Activated T-cell treated with anti-CD3 and anti-CD28 coated beads for 1 hour (primary cell): ENCODE data around the gene HLA-DRB1.
"Not testable (repeated sequence)": the region's sequence is repeated elsewhere in the genome, so short reads cannot be mapped to it uniquely, and the experiment has no call there.

Source experiments
- DNase-seq: peaks from one replicate; pipeline ENCODE4 v3.0.0-alpha.2; 2020; ENCODE audit warnings: low read depth

Gene HLA-DRB1

DNA sequence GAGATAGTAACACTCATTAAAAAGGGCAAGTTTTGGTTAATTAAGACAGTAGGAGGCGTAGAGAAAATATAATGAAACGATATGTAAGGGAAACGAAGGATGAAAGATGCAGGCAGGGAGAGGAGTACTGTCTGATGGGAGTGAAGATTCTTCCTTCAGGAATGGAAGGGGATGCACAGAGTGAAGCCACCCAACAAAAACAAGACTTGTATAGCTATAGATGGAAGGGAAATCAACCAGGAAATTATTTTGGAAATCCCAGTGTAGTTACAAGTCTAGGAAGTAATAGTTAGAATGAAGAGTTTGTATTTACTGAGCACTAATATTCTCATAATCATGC, 19.7 kb upstream of the HLA-DRB1 start:
- DNase-seq, result no peak

DNA sequence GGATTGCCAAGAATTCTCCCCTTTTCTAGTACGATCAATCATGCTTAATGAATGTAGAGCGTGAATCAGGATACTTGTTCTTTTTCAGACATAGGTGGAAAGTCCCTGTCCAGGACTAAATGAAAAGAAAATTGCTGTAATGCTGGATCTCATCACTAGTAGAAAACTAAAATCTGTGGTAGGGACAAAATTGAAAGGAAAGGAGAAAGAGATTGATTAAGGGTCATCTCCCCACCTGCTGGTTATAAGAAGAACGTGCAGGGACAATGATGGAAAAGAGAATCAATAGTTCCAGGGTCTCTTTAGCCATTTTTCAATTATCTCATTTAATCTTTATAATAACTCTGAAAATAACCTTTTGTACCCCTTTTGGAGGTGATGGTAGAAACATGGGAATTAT, 18.7 kb upstream of the HLA-DRB1 start:
- DNase-seq, result no peak

DNA sequence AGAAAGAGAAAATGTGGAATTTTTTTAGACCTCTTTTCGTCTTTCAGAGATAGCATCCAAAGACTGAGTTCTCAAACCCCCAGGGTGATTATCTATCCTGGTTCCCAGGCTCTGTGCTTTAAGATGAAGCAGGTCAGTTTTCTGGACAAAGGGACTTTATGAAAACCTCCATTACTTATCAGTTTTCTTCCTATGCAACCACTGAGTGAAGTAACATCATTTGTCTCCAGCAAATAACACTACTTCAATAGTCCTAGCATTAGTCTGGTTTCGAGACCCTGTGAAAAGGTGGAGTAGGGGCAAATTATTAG, 18.3 kb upstream of the HLA-DRB1 start:
- DNase-seq, result no peak

DNA sequence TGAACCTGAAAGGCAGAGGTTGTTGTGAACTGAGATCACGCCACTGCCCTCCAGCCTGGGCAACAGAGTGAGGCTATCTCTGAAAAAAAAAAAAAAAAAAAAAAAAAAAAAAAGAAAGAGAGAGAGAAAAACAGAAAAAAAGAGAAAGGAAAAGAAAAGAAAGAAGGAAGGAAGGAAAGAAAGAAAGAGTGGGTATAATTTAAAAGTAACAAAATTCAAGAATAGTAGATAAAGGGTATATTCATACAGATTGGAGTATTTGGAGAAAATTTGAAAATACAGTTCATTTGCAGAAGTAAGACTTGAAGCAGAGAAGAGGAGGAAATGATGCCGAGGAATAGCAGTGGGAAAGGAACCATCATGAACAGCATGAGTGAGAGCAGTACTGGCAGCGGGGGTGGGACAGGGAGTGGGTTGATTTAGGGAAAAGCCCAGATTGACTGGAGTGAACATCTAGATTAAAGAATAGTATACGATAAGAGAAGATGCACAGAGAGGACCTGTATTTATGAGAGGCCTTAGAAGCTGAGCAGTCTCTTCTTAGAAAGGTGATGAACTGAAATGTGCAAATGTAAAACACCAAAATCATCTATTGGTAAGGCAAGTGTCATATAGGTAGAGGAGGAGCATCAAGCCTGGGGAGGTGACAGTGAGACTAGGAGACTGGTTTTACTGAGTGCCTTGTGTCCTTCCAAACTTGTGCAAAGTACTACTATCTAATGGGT, 17.8 kb upstream of the HLA-DRB1 start:
- DNase-seq, result no peak

DNA sequence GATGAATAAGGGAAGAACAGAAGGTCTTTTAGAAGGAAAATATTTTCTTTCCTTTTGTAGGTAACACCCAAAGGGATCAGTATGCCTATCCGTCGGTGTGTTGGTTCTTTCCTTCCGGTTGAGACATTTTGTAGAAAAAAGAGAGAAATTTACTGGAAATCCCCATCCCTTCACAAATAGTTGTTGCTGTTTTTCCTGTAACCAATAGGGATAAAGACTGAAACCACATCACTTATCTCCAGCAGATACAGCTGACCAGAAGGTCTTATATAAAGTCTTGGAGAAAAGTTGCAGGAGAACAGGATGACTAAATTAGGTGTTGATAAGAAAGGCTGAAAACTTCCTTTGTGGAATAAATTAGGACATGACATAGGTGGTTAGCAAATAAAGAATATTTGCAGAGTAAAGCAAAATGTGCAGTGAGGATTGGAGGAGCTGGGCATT, 14.8 kb upstream of the HLA-DRB1 start:
- no peak for DNase-seq

DNA sequence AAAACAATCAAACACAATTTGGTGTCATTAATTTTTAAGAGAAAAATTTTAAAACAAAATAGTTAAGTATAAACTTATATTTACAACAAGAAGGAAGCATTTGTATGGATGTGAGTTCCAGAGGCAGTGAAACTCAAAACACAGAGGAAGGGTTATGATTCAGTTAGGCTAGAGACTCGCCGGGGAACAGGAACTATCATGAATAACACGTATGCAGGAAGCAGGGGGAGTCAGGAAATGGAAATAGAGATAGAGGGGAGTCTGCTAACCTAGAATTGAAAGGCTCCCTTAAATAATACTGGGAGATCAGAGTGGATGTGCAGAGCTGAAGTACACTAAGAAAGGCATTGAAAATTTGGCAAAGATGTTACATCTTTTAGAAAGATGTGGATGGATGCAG, 14.2 kb upstream of the HLA-DRB1 start:
- no peak for DNase-seq

DNA sequence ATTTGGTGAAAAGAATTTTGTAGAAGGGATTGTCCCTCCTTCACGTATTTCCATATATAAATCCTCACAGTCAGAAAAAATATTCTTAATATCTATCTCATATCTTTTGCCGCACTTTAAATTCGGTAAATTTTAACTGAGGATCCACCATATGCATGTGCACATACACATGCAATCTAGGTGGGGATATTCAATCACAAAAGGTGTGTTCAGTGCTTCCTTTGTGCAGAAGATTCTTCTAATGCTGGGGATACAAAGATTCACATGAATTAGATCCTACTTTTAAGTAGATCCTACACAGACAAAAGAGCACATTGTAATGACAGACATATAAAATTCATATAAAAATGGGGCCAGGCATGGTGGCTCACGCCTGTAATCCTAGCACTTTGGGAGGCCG, 13.6 kb upstream of the HLA-DRB1 start:
- no peak for DNase-seq

DNA sequence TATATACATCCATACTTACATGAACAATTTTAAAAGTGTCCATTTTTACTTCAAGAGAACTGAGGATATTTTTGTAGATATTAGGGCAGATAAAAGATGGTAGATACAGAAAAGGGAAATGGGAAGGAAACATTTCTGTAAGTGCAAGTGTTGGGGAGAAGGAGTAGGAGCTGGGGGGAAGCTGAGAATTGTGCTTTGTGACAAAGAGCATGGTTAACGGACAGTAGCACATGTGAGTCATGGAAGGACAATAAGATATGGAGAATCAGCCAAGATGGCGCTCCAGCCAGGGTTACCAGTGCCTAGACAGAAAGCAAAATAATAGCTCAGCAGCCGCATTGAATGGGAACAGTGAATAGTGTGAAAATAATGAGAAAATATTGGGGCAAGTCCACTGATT, 12.7 kb upstream of the HLA-DRB1 start:
- DNase-seq, result no peak

DNA sequence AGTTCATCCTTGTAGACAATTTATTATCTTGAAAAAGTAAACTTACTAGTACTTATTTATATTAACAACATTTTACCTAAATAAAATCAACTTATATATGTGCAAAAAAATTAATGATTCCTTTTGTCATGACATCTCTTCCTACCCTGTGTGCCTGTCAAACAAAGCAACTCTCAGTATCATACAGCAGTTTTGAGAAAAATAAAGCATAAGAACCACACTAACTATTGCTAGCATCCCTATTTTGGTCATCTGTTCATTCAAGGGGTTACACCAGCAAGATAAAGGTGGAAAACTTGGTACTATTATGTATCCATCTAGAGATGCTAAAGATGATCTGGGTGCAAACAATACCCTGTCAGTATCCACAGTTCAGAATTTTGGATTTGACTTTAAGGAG, 7.4 kb upstream of the HLA-DRB1 start:
- no peak for DNase-seq

DNA sequence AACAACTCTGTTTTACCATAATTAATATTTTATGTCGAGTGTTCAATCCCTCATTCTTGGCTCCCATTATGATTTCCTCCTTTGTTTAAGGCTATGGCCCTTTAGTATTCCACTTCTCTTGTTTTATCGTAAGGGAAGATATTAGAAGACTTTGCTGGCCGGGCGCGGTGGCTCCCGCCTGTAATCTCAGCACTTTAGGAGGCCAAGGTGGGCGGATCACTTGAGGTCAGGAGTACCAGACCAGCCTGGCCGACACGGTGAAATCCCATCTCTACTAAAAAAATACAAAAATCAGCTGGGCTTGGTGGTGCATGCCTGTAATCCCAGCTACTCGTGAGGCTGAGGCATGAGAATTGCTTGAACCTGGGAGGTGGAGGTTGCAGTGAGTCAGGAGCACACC, 1.1 kb upstream of the HLA-DRB1 start:
- not testable (repeated sequence) for DNase-seq

DNA sequence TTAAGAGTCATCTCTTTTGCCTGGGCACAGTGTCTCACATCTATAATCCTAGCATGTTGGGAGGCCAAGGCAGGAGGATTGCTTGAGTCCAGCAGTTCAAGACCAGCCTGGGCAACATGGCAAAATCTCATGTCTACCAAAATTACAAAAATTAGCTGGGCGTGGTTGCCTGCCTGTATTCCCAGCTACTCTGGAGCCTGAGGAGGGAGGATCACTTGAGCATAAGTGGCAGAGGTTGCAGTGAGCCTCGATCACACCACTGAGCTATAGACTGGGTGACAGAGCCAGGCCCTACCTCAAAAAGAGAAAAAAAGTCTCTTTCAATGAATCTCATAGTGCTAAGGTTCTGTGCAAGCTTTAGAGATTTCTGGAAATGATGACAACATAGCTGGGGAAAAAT, 1.5 kb downstream of the HLA-DRB1 start:
- DNase-seq, result no peak

DNA sequence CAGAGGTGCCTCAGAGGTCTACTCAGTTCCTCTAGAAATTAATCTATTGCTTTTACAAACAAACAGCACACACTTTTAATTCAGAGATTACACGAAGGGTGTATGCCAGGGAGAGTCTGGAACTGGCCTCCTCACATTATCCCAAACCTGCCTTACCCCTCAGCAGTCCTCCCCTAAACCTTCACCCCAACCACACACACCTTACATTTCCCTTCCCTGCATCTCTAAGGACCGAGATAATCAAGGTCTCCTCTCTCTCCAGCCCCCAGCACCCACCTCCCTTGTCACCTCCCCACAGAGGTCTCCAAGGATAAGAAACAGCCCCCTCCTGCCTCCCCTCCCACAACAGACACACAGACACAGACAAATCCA, 6.1 kb downstream of the HLA-DRB1 start:
- DNase-seq, result no peak

DNA sequence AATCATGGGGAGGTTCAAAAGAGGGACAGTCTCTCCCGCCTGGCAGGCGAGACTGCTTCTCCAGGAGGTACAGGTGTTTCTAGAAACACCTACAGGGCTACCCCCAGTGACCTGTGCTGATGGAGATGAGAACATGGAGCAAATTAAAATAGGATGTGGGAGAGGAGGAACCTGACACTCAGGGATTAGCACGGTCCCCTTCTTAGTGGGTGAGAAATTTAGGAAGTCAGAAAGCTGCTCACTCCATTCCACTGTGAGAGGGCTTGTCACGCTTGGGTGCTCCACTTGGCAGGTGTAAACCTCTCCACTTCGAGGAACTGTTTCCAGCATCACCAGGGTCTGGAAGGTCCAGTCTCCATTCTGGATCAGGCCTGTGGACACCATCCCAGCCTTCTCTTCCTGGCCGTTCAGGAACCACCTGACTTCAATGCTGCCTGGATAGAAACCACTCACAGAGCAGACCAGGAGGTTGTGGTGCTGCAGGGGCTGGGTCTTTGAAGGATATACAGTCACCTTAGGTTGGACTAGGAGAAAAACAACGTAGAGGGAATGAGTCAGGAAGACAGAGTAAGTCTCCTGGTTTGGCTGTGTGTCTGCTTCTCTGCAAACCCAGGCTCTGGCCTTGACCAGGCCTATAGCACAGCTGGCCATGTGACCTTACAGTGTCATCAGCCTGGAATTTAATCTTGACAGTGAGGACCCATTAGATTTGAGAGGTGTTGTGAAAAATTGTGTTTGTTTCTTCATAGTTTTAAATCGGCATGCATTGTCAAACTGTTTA, 8.1 kb downstream of the HLA-DRB1 start:
- DNase-seq, result no peak

DNA sequence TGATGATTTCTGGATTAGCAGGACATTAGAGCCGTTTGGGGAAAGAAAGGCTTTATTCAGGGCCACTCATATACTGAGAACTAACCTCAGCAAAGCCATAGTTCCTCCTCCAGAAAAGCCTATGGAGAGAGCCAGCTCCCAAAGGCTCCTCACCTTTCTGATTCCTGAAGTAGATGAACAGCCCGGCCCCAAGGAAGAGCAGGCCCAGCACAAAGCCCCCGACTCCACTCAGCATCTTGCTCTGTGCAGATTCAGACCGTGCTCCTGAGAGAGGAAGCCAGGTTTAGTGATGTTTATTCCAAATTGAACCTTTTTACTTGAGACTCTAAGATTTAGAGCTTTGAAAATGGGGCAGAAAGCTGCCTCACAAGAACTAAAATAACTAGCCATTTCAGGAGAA, 9.1 kb downstream of the HLA-DRB1 start:
- DNase-seq, result no peak

DNA sequence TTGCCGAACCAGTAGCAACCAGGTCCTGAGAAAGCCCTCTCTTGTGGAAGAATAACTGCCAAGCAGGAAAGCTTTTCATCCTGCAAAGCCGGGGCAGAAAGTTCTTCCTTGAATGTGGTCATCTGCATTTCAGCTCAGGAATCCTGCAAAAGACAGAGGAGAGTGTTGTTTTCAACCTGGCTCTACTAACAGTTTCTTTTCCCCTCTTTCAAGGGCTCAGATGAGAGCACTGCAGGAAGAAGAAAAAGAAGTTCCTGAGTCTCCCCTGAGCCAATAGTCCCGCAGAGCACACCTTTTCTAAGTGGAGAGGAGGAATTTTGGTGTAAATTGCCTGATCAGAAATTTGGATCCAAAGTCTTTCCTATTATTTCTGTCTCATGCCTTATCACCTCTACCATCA, 10.7 kb downstream of the HLA-DRB1 start:
- DNase-seq, result no peak

DNA sequence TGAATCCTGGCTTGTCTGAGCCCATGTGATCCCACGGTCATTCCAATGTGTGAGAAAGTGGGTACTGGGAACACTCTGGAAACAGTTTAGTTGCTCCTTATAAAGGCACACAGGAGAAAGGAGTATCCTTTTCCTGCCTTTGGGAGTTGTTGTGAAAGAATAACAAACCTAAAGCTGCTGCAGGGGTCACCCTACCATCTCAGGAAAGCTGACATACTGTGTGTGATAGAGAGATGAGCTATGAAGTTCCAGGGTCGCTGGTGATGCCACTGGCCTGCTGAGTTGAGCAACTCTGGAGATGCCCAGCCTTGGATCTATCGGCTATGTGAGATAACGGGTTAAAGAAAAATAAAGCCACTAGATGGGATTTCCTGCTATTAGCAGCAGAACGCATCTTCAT, 12.2 kb downstream of the HLA-DRB1 start:
- DNase-seq, result not testable (repeated sequence)

DNA sequence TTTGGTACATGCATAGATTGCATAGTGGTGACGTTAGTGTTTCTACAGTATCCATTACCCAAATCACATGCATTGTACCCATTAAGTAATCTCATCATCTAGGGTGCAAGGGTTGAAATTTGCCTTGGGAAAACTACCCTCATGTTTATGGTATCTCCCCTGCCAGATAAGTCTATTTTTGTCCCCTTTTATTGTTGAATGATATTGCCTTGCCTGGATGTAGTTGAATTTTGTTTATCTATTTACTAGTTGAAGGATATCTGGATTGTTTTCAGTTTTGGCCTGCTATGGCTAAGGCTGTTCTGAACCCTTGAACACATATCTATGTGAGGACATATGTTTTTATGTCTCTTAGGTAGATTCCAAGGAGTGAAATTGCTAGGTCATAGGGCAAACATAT, 13.4 kb downstream of the HLA-DRB1 start:
- no peak for DNase-seq

DNA sequence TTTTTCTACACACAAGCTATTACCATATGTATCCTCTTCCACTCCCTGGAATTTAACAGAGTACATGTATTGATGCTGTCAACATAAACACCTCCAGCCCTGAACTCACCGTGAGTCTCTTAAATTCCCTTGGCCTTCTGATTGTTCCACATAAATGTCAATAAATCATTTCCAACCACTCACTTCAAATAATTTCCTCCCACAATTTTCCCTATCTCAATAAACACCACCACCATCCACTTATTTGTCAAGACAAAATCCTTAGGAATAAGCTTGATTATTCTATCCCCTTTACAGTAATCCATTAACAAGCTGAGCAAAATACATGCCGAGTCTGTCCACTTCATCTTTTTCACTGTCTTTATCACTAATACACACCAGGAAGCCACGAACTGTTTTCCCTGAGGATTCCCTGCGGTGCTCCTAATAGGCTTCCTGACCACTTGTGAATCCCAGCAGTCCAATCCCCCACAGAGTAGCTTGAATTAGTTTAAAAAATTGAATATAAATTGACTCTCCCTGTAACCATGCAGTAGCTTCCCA, 19.2 kb downstream of the HLA-DRB1 start:
- no peak for DNase-seq

DNA sequence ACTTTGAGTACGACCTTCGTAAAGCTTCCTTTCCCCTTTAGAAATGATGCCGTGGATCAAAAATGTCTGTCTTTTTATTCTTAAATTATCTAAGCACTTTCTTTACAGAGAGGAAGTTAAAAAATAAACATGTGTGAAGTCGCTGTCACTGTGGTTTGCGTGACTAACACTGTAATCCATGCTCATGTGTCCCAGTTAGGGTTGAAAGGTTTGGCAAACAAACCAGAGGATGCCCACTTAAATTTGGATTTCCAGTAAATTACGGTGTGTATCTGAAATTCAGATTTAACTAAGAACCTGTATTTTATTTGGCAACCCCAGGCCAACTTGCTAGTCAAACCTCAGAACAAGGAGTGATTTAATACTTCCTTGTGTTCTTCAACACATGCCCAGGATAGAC, 21.1 kb downstream of the HLA-DRB1 start:
- DNase-seq, result no peak

DNA sequence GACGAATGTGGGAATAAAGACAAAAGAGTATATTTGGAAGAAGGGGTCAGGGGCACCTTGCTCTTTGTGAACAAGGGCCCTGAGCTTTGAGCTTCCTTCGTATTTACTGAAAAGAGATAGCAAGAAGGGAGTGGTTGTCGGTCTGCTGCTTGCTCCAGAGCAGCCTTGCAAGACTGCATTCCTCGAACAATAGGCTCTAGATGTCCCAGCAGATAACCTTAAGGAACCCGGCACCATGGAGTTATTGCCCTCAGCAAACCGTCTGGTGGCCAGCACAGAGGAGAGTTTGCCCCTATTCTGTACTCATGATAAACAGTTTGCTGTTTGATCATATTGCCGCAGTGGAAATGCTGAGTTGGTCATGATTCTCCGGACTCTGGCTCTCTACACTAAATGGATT, 22.7 kb downstream of the HLA-DRB1 start:
- DNase-seq, result no peak

DNA sequence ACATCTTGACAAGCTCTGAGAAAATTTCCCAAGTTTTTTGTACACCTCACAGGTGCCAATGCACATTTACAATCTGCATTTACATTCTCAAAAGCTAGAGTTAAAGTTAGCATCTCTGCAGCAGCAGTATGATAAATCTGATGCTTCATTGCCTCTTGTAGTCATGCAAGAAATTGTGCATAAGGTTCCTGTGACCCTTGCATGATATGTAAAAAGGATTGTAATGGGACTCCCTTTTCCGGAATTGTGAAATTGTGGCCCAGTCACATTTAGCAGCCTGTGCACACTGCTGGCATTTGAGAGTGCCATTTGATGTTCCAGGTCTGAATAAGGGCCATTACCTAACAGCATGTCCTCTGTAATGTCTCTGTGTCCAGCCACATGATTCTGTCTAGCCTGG, 24.1 kb downstream of the HLA-DRB1 start:
- no peak for DNase-seq

DNA sequence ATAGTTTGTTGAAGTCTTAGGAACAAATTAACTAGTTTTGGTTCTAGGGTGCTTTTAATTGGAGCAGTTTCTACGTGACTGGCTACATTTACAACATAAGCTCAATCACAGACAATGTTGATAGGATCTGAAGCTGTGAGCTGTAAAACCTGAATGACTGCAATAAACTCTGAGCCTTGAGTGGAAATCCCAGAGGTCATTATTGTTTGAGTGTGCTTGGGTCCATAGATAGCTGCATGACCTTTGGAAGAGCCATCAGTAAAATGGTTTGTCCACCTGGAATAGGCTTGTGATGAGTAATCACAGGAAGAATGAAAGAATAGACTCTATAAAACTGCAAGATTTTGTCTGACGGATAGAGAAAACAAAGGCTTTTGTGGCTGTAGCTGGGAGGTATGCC, 26.7 kb downstream of the HLA-DRB1 start:
- DNase-seq, result no peak

DNA sequence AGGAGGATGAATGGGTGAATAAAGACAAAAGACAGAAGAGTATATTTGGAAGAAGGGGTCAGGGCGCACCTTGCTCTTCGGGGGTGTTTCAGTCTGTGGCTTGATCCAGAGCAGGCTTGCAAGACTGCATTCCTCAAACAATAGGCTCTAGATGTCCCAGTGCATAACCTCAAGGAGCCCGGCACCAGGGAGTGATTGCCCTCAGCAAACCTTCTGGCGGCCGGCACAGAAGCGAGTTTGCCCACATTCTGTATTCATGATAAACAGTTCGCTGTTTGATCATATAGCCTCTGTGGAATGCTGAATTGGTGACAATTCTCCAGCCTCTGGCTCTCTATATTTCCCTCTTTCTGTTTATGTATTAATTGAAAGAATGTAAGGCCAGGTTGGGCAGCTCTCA, 29.9 kb downstream of the HLA-DRB1 start:
- no peak for DNase-seq
